HG03432 (cell line): ENCODE data around the gene AKAP8L.
"Not testable (repeated sequence)": the region's sequence is repeated elsewhere in the genome, so short reads cannot be mapped to it uniquely, and the experiment has no call there.

ENCODE experiments used
- ATAC-seq: cut with Tn5 transposase; IDR thresholded peaks from one replicate; pipeline ENCODE4 v1.9.1; 2021; ENCODE audit warnings: mild to moderate bottlenecking, moderate library complexity; ENCODE audit not compliant: unreplicated experiment

The AKAP8L gene

DNA sequence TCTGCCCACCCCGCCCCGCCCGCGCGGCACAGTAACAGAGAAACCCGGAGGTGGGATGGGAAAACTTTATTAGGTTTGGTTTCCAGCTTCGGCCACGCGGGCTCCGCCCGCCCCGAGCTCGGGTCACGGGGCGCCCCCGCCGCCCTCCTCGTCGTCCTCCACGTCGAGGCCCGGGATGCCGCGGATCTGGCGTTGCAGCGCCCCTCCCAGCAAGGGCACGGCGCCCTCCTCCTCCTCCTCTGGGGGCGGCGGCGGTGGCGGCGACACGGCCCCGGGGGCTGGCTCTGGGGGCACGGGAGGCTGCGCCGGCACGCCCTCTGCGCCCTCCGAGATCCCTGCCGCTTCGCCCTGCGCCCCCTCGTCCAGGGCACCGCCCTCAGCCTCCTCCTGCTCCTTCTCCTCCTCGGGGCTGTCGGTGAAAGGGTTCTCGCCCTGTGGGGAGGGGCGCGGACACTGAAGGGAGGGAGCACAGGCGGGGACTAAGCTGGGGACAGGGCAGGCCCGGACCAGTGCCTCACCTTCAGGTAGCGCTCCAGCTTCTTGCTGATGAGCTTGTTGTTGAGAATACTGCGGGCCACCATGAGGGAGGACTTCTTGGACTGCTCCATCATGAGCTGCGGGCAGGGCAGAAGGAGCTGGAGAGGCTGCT, 38.7 kb downstream of the AKAP8L start:
- peak; percentile 33 for ATAC-seq

DNA sequence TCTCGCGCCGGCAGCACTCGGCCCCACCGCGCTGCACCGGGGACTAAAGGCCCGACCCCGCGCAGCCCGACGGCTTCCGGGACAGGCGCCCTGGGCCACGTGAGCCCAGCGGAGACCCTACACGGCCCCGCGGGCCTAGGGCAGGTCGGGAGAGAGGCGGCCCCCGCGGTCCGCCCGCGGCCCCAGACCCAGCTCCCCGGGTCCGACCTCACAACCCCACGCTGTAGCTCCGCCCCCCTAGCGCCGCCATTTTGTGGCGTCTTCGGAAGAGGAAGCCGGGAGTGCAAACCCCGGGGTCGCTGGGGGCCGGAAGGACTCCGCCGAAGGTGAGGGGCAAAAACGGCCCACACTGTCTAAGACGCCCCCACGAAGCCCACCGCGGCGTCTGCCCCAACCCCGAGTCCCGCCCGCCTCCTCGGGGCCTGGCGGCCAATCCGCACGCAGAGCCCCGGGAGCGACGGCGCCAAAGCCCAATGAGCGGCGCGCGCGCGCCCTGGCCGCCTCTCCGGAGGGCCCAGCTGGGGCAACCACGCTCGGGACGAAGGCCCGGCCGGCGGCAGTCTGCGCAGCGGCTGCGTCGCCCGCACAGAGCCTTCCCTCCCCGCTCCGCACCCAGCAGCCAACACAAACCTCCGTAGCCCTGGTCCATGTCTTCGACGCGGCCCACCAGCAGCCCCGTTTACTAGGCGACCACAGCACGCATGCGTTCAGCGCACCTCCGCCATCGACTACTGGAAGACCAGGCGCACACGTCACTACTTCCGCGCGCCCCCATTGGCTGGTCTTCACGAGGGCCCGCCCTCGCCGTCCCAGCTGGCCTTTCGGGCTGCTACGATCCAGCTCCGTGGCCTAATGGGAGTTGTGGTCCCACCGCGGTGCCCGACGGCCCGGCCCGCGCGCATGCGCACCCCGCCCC, 39.4 kb downstream of the AKAP8L start, which contains the start of gene AKAP8:
AKAP8 (minus strand) TSS at position 705 of the 916 bp plus-strand sequence; CDS start at position 649, 56 bp downstream.
- peak; percentile 85 for ATAC-seq

DNA sequence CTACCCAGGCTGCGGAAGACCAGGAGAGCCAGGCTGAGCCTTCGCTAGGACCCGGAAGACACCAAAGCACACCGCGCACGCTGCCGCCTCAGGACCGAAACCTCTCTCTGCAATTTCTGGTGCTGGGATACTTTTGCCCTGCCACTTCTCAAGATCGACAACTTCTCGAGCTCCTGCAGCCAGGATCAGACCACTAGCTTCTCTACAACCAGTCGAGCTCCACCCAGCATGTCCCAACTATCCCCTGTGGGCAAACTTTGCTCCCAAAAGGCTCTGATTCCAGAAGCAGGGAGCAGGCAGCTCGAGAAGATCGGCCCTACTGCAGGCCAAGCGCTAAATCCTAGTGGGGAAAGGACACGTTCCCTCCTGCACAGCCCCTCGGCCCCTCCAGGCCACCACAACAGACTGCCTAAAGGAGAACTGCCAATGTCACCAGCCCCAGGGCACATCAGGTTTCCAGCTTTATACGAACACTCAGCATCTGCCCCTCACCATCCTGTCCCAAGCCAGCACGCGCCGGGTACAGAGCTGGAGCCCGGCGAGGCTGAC, 40.2 kb downstream of the AKAP8L start:
- no peak for ATAC-seq

DNA sequence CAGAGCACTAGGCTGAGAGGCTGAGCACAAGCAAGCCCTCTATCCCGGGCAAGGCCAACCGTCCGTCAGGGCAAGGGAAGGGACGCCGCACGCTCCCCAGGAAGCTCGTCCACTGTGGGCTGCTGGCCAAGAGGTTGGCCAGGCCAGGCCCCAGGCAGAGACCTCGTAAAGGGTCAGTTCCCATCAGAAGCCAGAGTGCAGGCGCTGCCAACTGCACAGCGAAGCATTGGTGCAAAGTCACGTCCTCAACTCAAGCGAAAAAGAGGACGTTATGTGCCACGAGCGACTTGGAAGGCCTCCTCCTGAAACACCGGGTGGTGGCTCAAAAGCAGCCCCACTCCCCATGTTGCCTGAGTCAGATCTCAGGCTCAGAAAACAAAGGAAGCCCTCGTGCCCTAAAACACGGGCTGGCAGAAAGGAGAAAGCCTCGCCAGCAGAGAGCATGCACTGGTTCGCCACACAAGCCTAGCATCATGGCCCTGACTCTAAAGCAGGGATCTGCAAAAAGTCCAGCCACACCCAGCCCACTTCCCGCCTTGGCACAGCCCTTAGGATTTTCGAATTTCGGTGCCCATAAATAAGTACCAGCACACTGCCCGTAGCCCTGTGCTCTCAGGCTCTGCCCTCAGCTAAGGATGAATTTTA, 43.9 kb downstream of the AKAP8L start:
- ATAC-seq, result no peak

DNA sequence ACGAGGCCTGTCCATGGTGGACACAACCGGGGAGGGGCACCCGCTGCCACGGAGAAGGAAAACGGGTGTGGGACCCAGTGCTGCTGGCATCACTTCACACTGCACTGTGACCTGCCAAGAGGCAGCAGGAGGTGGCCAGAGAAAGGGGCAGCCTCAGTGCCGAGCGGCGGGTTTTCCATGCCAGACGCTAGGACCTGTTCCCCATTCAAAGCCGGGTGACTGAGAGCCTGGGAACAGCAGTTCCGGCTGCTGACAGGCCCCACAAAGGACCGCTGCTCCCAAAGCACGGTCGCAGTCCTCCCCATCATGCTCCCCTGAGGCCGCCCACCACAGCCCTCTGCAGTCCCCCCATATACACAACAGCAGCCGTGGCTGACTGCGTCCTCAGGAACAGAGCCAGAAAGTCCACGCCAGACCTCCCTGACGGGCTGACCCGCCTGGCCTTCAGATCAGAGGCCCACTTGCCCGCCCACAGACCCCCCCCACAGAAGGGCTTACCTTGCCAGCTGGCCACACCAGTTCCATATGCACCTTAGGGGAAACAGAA, 44.6 kb downstream of the AKAP8L start:
- ATAC-seq, result no peak

DNA sequence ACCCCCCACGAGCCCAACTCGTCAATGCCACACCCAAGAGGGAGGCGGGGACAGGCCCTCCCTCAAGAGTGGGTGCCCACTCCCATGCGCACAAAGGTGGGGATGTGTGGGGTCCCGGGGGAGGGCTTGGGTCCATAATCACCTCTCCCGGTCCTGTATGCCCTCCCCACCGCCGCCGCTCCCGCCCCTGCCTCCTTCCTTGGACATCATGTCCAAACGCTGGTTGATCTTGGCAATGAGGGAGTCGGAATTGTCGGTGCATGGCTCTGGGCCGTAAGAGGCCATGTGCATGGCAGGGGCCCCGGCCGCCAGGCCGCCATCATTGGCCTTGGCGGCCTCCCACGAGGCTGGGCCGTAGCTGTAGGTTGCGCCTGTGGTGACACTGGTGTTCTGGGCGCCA, 45.1 kb downstream of the AKAP8L start:
- ATAC-seq, result no peak

DNA sequence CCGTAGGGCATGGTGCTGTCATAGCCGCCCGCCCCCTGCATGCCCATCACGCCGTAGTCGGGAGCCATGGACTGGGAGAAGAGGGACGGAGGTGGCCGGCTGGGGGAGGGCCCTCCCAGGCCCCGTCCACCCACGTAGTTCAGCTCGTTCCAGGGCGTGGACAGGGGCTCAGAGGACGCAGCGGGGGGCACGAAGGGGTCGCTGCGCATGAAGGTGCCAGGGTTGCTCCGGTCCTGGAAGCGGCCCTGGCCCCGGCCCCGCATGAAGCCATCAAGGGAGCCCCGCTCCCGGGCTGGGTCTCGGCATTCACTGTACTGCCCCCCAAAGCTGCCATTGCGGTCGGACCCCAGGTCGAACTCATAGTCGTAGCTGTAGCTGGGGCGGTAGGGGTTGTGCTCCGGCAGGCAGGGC, 45.9 kb downstream of the AKAP8L start:
- ATAC-seq, result no peak

DNA sequence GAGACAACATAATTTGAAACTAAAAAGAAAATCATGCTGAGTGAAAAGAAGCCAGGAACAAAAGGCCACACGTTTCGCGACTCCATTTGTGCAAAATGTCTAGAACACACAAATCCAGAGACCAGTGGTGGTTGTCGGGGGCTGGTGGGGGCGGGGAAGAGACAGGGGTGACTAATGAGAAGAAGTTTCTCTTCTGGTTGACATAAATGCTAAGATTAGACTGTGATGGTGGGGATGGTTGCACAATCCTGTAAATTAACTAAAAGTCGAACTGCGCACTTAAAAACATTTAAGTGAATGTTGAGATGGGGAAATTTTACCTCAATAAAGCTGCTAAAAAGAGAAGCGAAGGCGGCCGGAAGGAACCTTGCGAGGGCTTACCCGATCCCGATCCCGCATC, 46.3 kb downstream of the AKAP8L start:
- ATAC-seq, result no peak

DNA sequence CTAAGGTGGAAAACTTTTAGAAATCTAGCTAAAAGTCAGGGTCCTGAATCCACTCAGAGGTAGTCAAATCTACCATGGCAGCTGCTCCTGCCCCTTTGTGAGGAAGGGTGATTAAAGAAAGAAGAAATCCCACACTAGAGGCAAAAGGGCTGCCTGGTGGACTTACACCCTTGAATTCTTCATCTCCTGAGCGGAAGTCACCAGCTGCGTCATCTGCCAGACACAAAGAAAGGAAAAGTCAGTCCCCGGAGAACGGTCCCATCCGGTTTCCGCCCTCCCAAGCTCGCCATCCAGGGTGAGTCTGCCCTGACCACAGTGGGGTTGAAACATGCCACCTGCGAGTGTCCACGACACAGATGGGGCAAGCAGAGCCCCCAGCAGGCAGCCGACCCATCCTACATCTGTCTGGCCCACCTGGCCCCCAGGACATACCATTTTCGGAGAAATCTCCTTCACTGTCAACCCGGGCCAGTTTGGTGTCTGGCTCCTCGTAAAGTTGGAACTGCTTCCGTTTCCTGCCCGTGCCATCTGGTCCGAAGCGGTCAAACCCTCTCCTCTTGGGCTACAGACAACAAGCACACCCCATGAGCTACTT, 46.9 kb downstream of the AKAP8L start:
- ATAC-seq, result no peak

DNA sequence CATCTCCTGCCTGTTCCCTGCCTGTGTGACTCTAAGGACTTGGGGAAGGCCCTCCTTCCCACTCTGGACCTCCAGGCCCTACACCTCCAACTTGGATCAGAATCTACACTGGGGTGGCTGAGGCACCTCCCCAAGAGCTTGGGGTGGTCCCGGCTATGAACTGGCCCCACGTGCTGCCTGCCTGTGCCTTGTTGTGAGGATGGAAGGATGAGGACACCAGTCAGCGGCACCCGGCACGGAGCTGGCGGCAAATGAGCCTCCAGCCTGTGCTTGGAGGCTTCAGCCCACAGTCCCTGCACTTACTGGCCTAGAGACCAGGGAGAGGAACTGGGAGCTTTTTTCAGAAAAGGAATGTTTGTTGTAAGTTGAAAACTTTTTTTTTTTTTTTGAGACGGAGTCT, 47.7 kb downstream of the AKAP8L start:
- ATAC-seq, result no peak

DNA sequence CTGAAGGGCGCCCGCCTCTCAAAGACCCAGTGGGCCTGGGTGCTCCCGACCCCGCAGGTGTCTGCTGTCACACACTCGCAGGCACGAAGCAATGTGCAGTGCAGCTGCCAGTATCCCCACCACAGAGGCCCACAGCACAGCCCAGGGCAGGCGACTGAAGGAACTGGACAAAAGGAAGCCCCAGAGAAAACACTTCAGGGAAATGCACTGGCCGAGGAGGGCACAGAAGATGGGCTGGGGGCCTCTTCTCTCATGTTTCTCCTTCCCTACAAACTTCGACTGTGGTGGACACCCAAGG, 49.2 kb downstream of the AKAP8L start:
- ATAC-seq, result no peak

DNA sequence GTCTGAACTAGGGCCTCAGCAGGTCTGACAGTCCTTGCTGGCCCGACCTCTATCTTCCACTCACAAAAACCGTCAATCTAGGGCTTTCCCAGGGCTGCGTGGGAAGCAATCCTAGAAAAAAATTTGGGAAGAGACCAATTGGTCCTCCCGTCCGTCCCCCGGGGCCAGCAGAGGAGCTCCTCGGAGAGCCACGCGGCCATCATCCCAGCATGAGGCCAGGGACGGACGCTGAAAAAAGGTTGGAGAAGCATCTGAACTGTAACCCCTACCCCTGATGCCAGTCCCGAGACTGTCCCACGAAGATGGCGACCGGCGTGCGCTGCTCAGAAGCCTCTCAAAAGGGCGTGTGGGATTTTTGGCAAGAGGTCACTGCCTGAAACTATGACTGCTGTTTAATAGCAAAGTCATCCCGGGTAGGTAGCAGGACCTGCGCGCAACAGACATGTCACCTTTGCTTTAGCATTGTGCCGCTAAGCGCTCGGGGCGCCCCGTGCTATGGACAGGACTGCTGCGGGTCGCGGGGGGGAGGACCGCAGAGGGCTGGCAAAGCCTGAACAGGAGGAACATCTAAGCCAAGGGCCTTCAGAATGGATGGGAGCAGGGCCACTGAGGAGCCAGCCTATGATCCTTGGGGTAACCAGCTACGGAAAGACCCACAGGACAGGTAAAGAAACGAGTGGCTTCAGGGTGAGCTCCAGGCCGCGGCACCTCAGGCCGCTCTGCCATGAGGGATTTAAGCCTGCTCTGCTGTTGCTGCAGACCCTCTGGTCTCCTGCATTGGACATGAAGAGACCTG, 49.8 kb downstream of the AKAP8L start:
- no peak for ATAC-seq

DNA sequence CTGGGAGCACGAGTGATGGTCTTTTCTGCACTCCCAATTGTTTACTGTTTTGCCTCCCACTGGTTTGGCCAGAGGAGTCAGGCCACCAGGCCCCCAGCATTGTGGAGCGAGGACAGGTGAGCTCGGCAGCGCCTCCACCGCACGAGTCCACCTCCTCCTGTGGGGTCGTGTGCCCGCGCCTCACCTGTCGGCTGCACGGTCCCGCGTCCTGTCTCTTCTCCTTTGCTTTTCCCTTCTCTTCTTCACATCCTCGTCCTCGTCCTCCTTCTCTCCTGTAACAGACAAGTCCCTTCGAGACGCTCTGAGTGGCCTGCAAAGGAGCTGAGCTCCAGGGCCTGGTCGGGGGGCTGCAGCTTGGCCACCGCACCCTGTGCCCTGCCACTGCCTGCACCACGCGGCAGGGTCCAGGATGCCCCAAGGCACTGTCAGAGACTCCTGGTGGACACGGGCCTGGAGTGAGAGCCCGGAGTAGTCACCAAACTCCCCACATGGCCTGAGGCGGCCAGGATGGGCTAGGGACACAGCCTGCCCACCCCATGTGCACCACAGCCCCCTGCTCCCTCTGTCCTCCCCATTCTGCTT, 50.6 kb downstream of the AKAP8L start:
- no peak for ATAC-seq

DNA sequence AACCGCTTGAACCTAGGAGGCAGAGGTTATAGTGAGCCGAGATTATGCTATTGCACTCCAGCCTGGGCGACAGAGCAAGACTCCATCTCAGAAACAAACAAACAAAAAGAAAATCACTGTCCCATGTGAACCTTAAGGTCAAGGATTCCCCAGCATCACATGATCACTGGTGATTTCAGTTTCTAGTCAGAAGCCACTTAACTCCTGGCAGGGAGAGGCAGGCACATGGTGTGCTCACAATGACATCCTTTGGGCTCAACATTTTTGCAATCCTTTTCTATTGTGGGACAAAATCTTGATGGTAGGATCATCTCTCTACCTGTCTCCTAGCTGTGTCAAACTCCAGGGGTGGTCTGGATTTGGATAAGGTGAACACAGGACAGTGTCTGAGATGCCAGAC, 51.3 kb downstream of the AKAP8L start:
- ATAC-seq, result no peak

DNA sequence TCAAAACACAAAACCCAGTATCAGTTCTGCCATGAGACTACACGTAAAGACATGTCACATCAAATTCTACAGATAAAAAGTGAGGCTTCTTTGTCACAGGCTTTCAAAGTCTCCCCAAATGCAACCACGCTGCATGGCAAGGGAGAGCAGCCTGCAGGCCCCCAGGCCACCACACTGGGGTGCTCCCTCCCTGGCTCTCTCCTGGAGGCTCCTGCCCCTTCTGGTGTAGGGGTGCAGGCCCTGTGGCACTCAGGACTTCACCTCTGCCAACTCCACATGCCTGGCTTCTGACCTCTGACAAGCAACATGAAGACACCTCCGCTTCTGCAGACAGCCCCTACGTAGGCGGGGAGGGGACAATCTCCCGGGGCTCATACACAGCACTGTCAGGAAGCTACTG, 53.5 kb downstream of the AKAP8L start:
- ATAC-seq, result no peak

DNA sequence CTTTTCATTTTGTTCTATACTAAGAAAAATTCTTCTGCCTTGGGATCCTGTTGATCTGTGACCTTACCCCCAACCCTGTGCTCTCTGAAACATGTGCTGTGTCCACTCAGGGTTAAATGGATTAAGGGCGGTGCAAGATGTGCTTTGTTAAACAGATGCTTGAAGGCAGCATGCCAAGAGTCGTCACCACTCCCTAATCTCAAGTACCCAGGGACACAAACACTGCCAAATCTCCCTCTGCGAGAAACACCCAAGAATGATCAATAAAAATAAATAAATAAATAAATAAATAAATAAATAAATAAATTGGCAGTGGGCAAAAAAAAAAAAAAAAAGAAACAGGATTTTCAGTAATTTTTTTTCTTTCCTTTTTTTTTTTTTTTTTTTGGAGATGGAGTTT, 55.0 kb downstream of the AKAP8L start:
- not testable (repeated sequence) for ATAC-seq

DNA sequence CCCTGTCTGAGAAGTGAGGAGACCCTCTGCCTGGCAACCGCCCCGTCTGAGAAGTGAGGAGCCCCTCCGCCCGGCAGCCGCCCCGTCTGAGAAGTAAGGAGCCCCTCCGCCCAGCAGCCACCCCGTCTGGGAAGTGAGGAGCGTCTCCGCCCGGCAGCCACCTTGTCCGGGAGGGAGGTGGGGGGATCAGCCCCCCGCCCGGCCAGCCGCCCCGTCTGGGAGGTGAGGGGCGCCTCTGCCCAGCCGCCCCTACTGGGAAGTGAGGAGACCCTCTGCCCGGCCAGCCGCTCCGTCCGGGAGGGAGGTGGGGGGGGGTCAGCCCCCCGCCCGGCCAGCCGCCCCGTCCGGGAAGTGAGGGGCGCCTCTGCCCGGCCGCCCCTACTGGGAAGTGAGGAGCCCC, 55.7 kb downstream of the AKAP8L start:
- not testable (repeated sequence) for ATAC-seq

DNA sequence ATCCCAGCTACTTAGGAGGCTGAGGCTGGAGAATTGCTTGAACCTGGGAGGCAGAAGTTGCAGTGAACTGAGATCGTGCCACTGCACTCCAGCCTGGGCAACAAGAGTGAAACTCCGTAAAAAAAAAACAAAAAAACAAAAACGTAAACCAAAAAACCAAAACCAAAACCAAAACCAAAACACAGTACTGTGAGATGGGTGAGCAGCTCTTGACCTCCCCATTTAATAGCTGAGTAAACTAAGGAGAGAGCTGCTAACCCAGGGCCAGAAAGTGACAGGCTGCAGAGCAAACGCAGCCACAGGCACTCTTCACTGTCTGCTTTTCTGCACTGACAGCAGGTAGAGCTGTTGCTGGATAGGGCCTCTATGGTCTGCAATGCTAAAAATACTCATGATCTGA, 58.8 kb downstream of the AKAP8L start:
- not testable (repeated sequence) for ATAC-seq

DNA sequence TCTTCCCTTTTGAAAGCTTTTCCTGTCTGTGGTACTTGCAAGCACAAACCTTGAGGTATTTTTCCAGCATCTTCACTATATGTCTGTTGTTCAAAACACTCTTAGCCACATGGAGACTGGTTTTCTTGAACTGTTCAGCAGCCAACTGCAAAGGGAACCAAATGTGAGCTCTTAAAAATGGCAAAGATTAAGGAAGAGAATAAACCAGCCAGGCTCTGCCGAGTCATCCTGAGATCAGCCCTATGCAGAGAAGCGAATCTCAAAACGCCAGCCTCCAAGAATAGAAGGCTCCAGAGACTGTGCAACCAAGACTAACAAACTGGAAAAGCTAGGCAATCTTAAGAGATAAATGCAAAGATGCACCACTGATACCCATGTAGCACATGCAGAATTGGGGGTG, 59.9 kb downstream of the AKAP8L start:
- ATAC-seq, result no peak

DNA sequence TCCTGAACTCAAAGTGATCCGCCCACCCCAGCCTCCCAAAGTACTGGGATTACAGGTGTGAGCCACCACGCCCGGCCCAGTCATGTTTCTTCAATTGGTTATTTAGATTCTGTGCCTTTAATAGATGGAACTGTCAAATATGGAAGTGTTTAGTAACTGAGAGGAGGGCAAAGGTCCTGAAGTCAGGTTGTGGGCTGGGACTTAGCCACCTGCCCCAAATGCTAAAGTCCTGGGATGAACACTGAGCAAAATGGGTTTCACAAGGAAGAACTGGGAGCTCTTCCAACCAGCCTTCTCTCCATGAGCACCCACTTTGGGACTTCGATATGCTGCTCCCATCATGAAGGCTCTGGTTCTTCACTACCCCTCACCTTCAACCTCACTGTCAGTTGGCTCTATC, 60.9 kb downstream of the AKAP8L start:
- ATAC-seq, result no peak
